Measurements from ENCODE around the gene YARS1.

DNA sequence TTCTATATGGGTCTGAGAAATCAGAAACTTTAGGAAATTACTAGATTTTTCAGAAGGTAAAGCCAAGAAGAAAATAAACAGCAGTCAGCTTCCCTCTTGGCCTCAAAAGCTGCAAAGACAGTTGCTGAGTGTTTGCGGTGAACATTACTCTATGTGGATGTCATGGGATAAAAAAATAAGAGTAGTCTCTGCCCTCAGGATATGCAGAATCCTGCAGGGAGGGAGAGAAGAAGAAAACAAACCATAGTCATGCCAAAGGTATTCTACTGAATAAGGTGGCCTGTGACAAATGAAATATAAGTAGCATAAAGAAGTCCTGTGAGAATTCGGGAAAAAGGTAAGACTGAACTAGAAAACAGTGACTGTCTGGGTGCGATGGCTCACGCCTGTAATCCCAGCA, 19.0 kb downstream of the YARS1 start:
- TF ChIP-seq, protein P1, sequence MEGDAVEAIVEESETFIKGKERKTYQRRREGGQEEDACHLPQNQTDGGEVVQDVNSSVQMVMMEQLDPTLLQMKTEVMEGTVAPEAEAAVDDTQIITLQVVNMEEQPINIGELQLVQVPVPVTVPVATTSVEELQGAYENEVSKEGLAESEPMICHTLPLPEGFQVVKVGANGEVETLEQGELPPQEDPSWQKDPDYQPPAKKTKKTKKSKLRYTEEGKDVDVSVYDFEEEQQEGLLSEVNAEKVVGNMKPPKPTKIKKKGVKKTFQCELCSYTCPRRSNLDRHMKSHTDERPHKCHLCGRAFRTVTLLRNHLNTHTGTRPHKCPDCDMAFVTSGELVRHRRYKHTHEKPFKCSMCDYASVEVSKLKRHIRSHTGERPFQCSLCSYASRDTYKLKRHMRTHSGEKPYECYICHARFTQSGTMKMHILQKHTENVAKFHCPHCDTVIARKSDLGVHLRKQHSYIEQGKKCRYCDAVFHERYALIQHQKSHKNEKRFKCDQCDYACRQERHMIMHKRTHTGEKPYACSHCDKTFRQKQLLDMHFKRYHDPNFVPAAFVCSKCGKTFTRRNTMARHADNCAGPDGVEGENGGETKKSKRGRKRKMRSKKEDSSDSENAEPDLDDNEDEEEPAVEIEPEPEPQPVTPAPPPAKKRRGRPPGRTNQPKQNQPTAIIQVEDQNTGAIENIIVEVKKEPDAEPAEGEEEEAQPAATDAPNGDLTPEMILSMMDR (conservative IDR thresholded peaks at IDR 0.05; ENCODE audit: low read length), result no peak
- TF ChIP-seq EZH2phosphoT487 (IDR thresholded peaks at IDR 0.05; ENCODE audit: borderline replicate concordance), result no peak
